ENCODE results near the gene MROH7.

MROH7 gene

DNA sequence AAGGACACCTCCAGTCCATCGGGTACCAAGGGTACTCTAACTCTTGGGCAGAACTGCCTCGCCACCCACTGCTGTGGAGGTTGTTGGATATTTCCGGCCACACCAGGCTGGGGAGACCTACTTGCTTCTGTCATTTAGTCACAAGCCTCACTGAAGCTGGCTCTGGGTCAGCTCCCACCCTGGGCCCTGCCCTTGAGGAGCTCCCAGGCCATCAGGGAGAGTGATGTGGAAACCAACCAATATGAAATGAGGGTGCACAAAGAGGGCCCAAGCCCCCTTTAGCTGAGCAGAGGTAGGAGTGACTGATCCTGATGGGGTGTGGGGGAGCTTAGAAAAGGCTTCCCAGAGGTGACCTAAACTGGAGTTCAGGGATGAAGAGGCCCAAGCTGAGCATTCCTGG lies 103.1 kb downstream of the MROH7 start:
- DNase-seq = no peak

DNA sequence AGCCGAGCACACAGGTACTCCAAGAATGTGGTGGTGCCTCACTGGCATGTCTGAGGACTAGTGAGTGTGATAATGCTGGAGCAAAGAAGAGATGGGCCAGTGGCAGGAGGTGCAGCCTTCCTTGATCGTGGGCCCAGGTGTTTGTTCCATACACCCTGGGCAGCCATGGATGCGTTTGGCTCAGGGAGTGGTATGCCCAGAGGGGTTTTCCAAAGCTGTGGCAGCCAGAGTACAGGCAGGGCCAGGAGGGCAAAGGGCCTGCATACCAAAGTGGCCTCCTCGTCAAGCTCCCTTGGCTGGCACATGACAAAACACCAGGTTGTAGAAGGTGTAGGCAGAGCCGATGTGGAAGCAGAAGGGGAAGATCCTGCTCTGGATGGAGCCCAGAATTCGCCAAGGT lies 103.7 kb downstream of the MROH7 start:
- no peak for DNase-seq

DNA sequence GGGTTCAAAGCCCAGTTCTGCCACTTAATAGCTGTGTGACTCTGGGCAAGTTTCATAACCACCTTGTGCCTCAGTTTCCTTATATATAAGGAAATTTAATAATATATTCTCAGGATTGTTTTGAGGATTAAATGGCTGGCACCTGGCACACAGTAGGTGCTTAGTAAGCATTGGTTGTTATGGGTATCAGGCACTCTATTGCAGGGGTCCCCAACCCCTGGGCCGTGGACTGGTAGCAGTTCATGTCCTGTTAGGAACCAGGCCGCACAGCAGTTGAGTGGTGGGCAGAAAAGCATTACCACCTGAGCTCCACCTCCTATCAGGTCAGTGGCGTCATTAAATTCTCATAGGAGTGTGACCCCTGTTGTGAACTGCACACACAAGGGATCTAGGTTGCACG lies 104.3 kb downstream of the MROH7 start:
- DNase-seq = no peak

DNA sequence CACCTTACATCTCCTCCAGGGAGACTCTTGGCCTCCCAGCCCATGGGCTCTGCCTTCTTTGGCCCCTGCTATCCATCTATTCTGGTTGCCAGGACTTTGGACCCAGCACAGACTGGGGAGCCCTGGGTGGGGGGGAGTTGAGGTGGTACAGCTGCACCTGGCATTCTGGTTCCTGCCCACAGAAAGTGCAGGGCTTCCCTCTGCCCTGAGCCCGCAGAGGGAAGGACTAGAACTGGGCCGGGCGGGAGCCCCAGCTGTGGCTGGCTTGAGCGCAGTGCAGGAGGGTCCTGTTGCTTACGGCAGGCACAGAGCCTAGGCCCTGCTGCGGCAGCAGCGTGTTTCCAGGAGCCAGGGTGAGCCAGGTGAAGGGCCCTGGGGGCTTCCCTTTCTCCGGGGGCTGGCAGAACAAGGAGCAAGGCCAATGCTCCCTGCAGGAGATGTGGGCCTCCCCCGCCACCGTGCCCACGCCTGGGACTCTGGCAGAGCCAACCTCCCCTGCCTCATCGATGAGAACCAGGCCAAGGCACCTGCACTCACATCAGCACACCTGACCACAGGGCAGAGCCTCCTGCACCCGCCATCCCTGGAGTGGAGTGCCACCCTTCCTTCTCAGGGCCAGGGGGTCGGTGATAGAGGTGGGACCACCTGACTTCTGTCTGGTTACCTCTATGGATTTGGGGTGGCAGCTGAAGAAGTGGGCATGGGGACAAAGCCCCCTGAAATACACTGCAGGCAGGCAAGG lies 106.7 kb downstream of the MROH7 start:
- DNase-seq = no peak

DNA sequence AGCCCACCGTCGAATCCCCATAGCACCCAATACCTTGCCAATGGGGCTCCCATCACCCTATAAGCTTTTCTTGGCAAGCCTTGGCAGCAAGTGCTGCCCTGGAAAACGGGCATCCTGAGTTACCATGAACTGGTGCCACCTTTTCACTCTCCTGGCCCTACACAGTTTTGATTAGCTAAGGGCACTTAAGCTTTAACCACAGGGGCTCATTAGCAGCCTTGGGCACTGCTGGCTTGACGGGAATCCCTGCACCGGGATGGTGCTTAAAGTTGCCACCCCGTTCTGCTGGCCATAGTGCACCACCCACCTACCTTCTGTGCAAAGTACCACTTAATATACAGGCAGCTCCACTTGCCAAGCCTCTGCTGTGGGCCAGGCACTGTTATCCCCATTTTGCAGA lies 109.0 kb downstream of the MROH7 start:
- DNase-seq = no peak

DNA sequence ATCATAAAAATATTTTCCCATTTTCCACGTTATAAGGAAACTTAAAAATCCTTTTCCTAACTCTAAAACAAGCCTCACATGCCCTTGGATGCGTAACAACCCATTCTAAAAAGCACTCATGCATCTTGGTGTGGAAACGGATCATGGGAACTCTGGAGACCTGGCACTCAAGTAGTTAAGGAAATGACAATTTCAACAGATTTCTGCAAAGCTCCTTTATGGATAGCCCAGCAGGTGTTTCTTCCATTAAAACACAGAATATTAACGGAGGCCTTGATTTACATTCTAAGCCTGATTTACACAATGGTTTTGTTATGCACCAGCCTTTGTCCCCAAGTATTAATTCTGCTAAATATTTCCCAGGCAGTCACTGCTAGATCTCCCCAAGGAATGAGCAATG lies 109.8 kb downstream of the MROH7 start:
- no peak for DNase-seq

DNA sequence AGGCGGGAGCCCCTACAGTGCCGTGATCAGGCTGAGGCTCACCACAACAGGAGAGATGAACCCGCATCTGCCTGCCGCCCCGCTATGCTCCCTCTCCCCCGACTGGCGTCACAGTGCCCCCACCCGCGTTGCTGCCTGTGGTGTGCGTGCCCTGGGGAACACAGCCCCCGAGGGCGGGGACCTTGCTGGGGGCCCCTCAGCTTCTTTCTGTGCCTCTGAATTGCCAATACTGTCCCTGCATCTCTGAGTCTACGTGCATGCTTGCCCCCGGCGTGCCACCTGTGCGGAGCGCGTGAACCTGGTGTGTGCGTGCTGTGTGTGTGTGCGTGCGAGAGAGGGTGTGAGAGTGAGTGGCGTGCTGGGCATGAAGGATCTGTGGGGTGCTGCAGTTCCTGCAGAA lies 112.5 kb downstream of the MROH7 start:
- DNase-seq = no peak

DNA sequence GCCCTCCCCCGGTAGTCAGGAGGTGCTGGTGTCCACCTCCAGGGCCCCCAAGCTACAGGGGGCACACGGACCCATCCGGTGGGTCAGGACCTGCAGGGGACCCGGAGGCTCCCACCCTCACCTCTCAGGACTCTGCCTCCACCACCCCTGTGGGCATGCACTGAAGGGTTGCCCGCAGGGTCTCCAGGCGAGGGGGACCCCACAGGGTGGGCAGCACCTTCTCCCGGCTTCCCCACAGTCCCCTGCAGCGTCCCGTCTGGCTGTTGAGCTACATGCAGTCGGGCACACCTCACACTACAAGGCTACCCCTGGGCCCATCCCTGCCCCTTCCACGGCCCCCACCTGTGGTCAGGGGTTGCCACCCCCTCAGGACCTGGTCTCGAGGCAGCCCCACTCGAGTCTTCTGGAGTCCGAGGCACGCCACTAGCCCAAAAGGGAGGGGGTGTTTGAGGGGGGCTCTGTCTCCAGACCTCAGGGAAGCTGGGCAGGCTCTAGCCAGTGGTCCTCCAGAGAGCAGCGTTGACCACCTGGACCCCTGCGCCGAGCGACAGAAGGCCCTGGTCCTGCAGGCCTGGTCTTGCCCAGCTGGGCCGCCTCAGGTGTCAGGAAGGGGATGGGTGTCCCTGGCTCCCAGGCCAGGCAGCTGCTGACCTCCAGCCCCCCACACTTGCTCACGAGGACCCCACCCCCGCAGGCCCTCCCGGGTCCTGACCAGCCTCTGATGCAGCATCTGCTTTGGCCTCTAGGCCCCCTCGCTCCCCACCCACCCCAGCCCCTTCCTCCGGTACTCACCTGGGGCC lies 113.1 kb downstream of the MROH7 start:
- DNase-seq = no peak

DNA sequence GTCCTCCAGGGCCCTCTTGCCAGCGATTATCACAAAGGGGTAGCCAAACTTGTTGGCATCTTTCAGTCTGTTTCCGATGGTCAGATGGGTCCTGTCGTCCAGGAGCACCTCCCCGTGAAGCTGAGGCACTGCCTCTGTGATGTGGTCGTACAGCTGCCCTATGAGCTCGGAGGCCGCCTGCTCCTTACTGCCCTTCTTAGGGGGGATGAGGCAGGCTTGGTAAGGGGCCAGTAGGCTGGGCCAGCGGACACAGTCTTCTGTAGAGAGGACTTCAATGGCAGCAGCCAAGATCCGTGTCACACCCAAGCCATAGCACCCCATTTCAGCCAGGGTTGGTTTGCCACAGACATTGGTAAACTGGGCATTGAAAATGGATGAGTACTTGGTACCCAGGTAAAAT lies 116.2 kb downstream of the MROH7 start:
- DNase-seq = no peak

DNA sequence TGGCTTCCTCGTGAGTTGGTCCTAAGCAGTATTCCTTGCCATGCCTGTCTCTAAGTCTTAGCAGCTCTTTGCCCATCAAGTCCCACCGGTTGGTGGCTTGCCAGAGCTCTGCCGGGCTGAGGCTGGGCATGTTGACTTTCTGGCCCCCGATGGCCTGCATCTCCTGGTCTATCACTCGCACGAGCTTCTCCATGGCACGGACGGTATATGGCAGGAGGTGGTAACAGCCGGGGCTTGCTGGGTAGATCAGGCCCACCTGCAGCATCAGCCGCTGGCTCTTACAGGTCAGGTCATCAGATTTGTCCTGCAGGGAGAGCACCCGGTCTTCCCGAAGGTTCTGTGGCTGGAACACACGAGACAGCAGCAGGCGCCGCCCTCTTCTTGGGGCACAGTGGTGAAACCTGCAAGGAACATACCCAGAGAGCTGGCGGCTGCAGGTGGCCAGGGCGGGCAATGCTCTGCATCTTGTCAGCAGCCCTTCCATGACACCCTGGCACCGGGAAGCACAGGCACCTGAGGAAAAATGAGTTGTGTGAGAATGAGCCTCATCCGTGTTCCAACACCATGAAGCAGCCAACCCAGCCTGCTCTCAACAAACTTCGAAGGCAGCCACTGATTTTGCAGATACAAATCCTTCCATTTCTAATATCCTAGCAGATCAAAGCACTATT lies 117.2 kb downstream of the MROH7 start:
- no peak for DNase-seq
